ENCODE measurements around the gene AGXT.
A peak's percentile ranks its signal among the peaks of the same experiment; 100 is the strongest.

The AGXT gene

GRCh38 chr2:240899468-240899865 lies 30.8 kb downstream of the AGXT start:
- ATAC-seq (no peak), DNase-seq (no peak)

GRCh38 chr2:240900141-240900860 lies 31.7 kb downstream of the AGXT start:
- no peak for DNase-seq
- no peak for ATAC-seq

GRCh38 chr2:240901986-240902614 lies 33.5 kb downstream of the AGXT start:
- DNase-seq = no peak
- ATAC-seq = no peak

- no peak for DNase-seq
- no peak for ATAC-seq
Measured at GRCh38 chr2:240902615-240903041, 34.0 kb downstream of the AGXT start.

GRCh38 chr2:240903191-240904060 lies 34.8 kb downstream of the AGXT start:
- ATAC-seq = no peak

GRCh38 chr2:240904216-240905175 lies 35.9 kb downstream of the AGXT start:
- ATAC-seq = no peak

More at GRCh38 chr2:240903191-240904060, 34.8 kb downstream of the AGXT start:
- no peak for DNase-seq

GRCh38 chr2:240905176-240905781 lies 36.7 kb downstream of the AGXT start:
- DNase-seq (no peak), ATAC-seq (no peak)

More at GRCh38 chr2:240904216-240905175, 35.9 kb downstream of the AGXT start:
- DNase-seq = no peak

- ATAC-seq (no peak), DNase-seq (no peak)
Measured at GRCh38 chr2:240906141-240906910, 37.7 kb downstream of the AGXT start, which contains the start of gene CROCC2. Gene CROCC2, plus strand, starts transcription at chr2:240906336. Its CDS starts 178 bp downstream, at chr2:240906514.

GRCh38 chr2:240906911-240907590 lies 38.4 kb downstream of the AGXT start:
- DNase-seq = no peak
- ATAC-seq = no peak

- ATAC-seq = no peak
Measured at GRCh38 chr2:240909216-240909974, 40.8 kb downstream of the AGXT start.

GRCh38 chr2:240911641-240912265 lies 43.1 kb downstream of the AGXT start:
- DNase-seq (no peak), ATAC-seq (no peak)

More at GRCh38 chr2:240909216-240909974, 40.8 kb downstream of the AGXT start:
- no peak for DNase-seq

GRCh38 chr2:240912878-240913809 lies 44.5 kb downstream of the AGXT start:
- ATAC-seq (no peak), DNase-seq (no peak)

- ATAC-seq (no peak), DNase-seq (peak; percentile 79)
Measured at GRCh38 chr2:240913810-240914644, 45.4 kb downstream of the AGXT start.

- DNase-seq = no peak
- ATAC-seq = no peak
Measured at GRCh38 chr2:240914645-240915525, 46.3 kb downstream of the AGXT start.
